T-helper 2 cell treated with Interferon-gamma antibody and Interleukin-4, amounts not matched to agents 100 ng/mL and 5 ng/mL, for 36 hours (primary cell): ENCODE measurements around the gene CCDC87. TPM values are rescaled to one million over a fixed set of nuclear protein-coding genes. Genes with fewer than 3 reads are reported as not detected.

Source experiments
- total RNA-seq: library from RNA; stranded (reverse); gene quantifications from 2 replicates; pipeline ENCODE4 v1.2.3, GENCODE V29; 2022

Gene CCDC87
- total RNA-seq, 1 donor from 2014 or later: 0.11 TPM

Other genes with a start within 250 kb of the CCDC87 start
- gene BRMS1, start 248.0 kb downstream of the CCDC87 start, total RNA-seq: 42.5 and 44.9 TPM in 2 replicates
- 7.0 and 7.3 TPM in 2 replicates for gene B4GAT1, start 245.4 kb downstream of the CCDC87 start, total RNA-seq
- 8.0 and 8.1 TPM in 2 replicates for gene SLC29A2, start 221.3 kb downstream of the CCDC87 start, total RNA-seq
- gene NPAS4, start 172.0 kb downstream of the CCDC87 start, total RNA-seq: 0.27 and 0.61 TPM in 2 replicates
- gene MRPL11, start 154.2 kb downstream of the CCDC87 start, total RNA-seq: 82.4 and 87.6 TPM in 2 replicates
- 8.3 and 8.8 TPM in 2 replicates for gene PELI3, start 126.2 kb downstream of the CCDC87 start, total RNA-seq
- 87.0 and 89.6 TPM in 2 replicates for gene DPP3, start 112.6 kb downstream of the CCDC87 start, total RNA-seq
- 14.9 and 18.2 TPM in 2 replicates for gene BBS1, start 82.4 kb downstream of the CCDC87 start, total RNA-seq
- 12.5 and 13.6 TPM in 2 replicates for gene ZDHHC24, start 47.0 kb downstream of the CCDC87 start, total RNA-seq
- gene ACTN3, start 46.2 kb downstream of the CCDC87 start, total RNA-seq: 0.05 TPM in 2 replicates
- 0.77 and 1.4 TPM in 2 replicates for gene CTSF, start 24.5 kb downstream of the CCDC87 start, total RNA-seq
- gene CCS, start 122 bp upstream of the CCDC87 start, total RNA-seq: 29.1 and 34.4 TPM in 2 replicates
- gene RBM14, start 23.6 kb upstream of the CCDC87 start, total RNA-seq: 177 and 178 TPM in 2 replicates
- 123 and 131 TPM in 2 replicates for gene RBM4, start 45.6 kb upstream of the CCDC87 start, total RNA-seq
- 20.2 and 20.5 TPM in 2 replicates for gene RBM4B, start 84.8 kb upstream of the CCDC87 start, total RNA-seq
- 0.61 and 0.80 TPM in 2 replicates for gene SPTBN2, start 136.2 kb upstream of the CCDC87 start, total RNA-seq